ENCODE results near the gene MRPS10.

DNA sequence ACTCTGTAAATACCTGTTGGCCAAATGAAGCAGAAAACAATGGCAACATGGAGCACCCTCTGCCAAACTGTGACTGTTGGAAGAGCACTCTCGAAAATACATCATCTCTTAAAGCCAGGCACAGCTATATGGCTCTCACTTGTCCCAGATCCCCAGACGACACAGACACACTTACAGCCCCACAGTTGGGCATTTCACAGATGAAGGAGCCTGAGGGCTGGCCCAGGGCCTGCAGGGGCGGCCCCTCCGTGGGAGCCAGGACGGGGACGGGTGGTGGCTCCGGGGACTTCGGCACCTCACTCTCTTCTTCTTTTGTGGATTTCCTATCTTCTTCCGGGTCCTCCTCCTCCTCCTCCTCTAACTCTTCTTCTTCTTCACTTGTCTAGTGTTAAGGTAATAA lies 18.4 kb upstream of the MRPS10 start:
- TF ChIP-seq PATZ1 (CRISPR knock-in tag; IDR thresholded peaks at IDR 0.05; ENCODE audit: borderline replicate concordance), result no peak
- TF ChIP-seq, protein P1, sequence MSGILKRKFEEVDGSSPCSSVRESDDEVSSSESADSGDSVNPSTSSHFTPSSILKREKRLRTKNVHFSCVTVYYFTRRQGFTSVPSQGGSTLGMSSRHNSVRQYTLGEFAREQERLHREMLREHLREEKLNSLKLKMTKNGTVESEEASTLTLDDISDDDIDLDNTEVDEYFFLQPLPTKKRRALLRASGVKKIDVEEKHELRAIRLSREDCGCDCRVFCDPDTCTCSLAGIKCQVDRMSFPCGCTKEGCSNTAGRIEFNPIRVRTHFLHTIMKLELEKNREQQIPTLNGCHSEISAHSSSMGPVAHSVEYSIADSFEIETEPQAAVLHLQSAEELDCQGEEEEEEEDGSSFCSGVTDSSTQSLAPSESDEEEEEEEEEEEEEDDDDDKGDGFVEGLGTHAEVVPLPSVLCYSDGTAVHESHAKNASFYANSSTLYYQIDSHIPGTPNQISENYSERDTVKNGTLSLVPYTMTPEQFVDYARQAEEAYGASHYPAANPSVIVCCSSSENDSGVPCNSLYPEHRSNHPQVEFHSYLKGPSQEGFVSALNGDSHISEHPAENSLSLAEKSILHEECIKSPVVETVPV (CRISPR knock-in tag; IDR thresholded peaks at IDR 0.05), result no peak
- no peak for TF ChIP-seq SNAI2 (CRISPR knock-in tag; IDR thresholded peaks at IDR 0.05)
- no peak for TF ChIP-seq OSR1 (CRISPR knock-in tag; IDR thresholded peaks at IDR 0.05)
- TF ChIP-seq, protein P2, sequence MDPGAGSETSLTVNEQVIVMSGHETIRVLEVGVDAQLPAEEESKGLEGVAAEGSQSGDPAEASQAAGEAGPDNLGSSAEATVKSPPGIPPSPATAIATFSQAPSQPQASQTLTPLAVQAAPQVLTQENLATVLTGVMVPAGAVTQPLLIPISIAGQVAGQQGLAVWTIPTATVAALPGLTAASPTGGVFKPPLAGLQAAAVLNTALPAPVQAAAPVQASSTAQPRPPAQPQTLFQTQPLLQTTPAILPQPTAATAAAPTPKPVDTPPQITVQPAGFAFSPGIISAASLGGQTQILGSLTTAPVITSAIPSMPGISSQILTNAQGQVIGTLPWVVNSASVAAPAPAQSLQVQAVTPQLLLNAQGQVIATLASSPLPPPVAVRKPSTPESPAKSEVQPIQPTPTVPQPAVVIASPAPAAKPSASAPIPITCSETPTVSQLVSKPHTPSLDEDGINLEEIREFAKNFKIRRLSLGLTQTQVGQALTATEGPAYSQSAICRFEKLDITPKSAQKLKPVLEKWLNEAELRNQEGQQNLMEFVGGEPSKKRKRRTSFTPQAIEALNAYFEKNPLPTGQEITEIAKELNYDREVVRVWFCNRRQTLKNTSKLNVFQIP (CRISPR knock-in tag; IDR thresholded peaks at IDR 0.05; ENCODE audit: borderline replicate concordance, low read depth), result no peak
- no peak for TF ChIP-seq CREB5 (CRISPR knock-in tag; IDR thresholded peaks at IDR 0.05; ENCODE audit: low read depth)

Measured in SK-N-SH treated with all-trans-retinoic acid at 6 μM for 48 hours (cell line).